Stimulated activated CD4-positive, alpha-beta T cell treated with anti-CD3 and anti-CD28 coated beads, Interleukin-4, amount 100 ng/mL, for 24 hours (primary cell): ENCODE results near the gene GDPD5.

Experiments used
- DNase-seq: peaks from one replicate; pipeline ENCODE4 v3.0.0-alpha.2; 2020

Gene GDPD5

GRCh38 chr11:75469785-75470405, 55.8 kb downstream of the GDPD5 start:
- DNase-seq = no peak

GRCh38 chr11:75468534-75469340, 57.0 kb downstream of the GDPD5 start:
- DNase-seq = no peak

GRCh38 chr11:75467881-75468280, 57.9 kb downstream of the GDPD5 start:
- no peak for DNase-seq

- DNase-seq = no peak
Observed at GRCh38 chr11:75467311-75467710, 58.4 kb downstream of the GDPD5 start.

- no peak for DNase-seq
Observed at GRCh38 chr11:75465701-75466531, 59.8 kb downstream of the GDPD5 start.

- no peak for DNase-seq
Observed at GRCh38 chr11:75463106-75463774, 62.5 kb downstream of the GDPD5 start.

GRCh38 chr11:75462117-75462653, 63.6 kb downstream of the GDPD5 start:
- DNase-seq = no peak

GRCh38 chr11:75461151-75461550, 64.6 kb downstream of the GDPD5 start:
- DNase-seq = no peak

- DNase-seq = no peak
Observed at GRCh38 chr11:75456596-75457183, 69.1 kb downstream of the GDPD5 start.

- no peak for DNase-seq
Observed at GRCh38 chr11:75454987-75455386, 70.8 kb downstream of the GDPD5 start.

- DNase-seq = no peak
Observed at GRCh38 chr11:75453916-75454655, 71.7 kb downstream of the GDPD5 start.

- DNase-seq = peak; percentile 39
Observed at GRCh38 chr11:75450826-75451821, 74.6 kb downstream of the GDPD5 start.

- no peak for DNase-seq
Observed at GRCh38 chr11:75450236-75450635, 75.5 kb downstream of the GDPD5 start.

- no peak for DNase-seq
Observed at GRCh38 chr11:75449776-75450175, 76.0 kb downstream of the GDPD5 start.

GRCh38 chr11:75449271-75449670, 76.5 kb downstream of the GDPD5 start:
- no peak for DNase-seq

GRCh38 chr11:75447415-75447814, 78.3 kb downstream of the GDPD5 start:
- no peak for DNase-seq

- peak; percentile 78 for DNase-seq
Observed at GRCh38 chr11:75445315-75445953, 80.3 kb downstream of the GDPD5 start.

GRCh38 chr11:75443043-75443442, 82.7 kb downstream of the GDPD5 start:
- DNase-seq = no peak

GRCh38 chr11:75442161-75442885, 83.4 kb downstream of the GDPD5 start:
- DNase-seq = no peak
